Left ventricle myocardium inferior (tissue), 1 donor: ENCODE data around the gene NME3. TPM values are rescaled to one million over a fixed set of nuclear protein-coding genes. Genes with fewer than 3 reads are reported as not detected.

Experiments
- DNase-seq: peaks from one replicate; pipeline ENCODE4 v3.0.0-alpha.2; 2020
- H3K27ac ChIP-seq: fragments of 200-600 bp; replicated peaks from 2 replicates; pipeline ENCODE4 v1.8.0; 2021
- H3K27me3 ChIP-seq: fragments of 200-600 bp; 2 replicates; pipeline ENCODE4 v1.8.0; 2021; ENCODE audit warnings: low read depth
- H3K36me3 ChIP-seq: fragments of 200-600 bp; 2 replicates; pipeline ENCODE4 v1.8.0; 2021
- H3K4me1 ChIP-seq: fragments of 200-600 bp; 2 replicates; pipeline ENCODE4 v1.8.0; 2021
- H3K4me3 ChIP-seq: fragments of 200-600 bp; 2 replicates; pipeline ENCODE4 v1.8.0; 2021; ENCODE audit warnings: mild to moderate bottlenecking, moderate library complexity
- H3K9me3 ChIP-seq: fragments of 200-600 bp; replicated peaks from 2 replicates; pipeline ENCODE4 v1.8.0; 2021
- CTCF ChIP-seq: fragments of 200-600 bp; IDR thresholded peaks from 2 replicates; pipeline ENCODE4 v1.8.0; 2021; ENCODE audit warnings: antibody characterized with exemption, mild to moderate bottlenecking, borderline replicate concordance
- intact Hi-C: fragments of 100-400 bp; cut with micrococcal nuclease; formaldehyde crosslinking; loops from one replicate; pipeline ENCODE4 v1.11.0; 2022
- long read RNA-seq: library from polyadenylated mRNA; unstranded; transcript quantifications from one replicate; pipeline ENCODE4 v2.0.0, GENCODE V29; 2021
- total RNA-seq: library from RNA; stranded (reverse); fragmentation: NEBNext Ultra II Directional; extraction: Animal tissue kit (Norgen Biotek cat#: 25700); gene quantifications from one replicate; pipeline ENCODE4 v1.2.1, GENCODE V29; 2021
- donor health status: DM: no; HTN: yes; CAD: no; lungs with severe emphysema.

Gene NME3
- total RNA-seq: 37.0 TPM
- long read RNA-seq, transcript NME3-202 (3 exons, 1,014 nt): minor isoform, 5 of 34 reads
- long read RNA-seq, transcript NME3-209 (4 exons, 913 nt): minor isoform, 7 of 34 reads
- long read RNA-seq, transcript NME3-201 (5 exons, 1,069 nt): major isoform, 14 of 34 reads
- long read RNA-seq, partial matches to known transcripts: 1 of 34 reads
- long read RNA-seq, other reads (novel, unspliced or antisense): 2 of 34 reads

DNA sequence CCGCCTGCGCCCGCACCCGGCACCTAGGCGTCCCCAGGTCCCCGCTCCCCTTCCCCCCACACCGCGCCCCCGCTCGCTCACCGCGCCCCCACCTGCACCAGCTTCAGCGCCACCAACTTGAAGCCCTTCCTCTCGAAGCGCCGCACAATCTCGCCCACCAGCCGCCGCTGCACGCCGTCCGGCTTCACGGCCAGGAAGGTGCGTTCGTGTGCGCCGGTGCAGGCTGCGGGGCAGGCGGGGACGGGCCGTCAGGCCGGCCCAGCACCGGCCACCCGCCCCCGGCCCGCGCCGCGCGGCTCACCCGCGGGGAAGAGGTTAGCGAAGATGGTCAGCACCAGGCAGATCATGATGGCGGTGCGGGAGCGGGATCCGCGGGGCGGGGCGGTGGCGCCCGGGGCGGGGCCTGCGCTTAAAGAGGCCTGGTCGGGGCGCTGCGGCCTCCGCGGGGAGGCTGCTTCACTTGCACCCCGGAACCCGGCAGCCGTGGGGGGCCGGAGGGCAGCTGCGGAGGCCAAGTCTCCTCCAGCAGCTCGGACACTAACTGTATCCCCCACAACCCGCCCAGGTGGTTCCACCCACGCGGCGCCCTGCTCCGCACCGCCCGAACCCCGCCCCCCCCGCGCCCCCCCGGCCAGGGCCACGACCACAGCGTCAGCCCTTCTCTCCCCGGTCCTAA lies at the start of gene NME3:
NME3 (minus strand) TSS at position 356 of the 676 bp plus-strand sequence; CDS start at position 347, 9 bp downstream.
- Histone ChIP-seq H3K9me3 (no peaks in the 10 kb centered on the region), H3K4me1 (peaks cover 61% of the 10 kb centered on the region), H3K27ac (peak within 1 kb of the TSS; percentile 95), H3K4me3 (peak within 1 kb of the TSS; percentile 92), H3K36me3 (peaks cover 45% of the 10 kb centered on the region), H3K27me3 (no peaks in the 10 kb centered on the region)
- TF ChIP-seq CTCF: no peak
- intact Hi-C loops: no loop called here
- peak; percentile 86 for DNase-seq

DNA sequence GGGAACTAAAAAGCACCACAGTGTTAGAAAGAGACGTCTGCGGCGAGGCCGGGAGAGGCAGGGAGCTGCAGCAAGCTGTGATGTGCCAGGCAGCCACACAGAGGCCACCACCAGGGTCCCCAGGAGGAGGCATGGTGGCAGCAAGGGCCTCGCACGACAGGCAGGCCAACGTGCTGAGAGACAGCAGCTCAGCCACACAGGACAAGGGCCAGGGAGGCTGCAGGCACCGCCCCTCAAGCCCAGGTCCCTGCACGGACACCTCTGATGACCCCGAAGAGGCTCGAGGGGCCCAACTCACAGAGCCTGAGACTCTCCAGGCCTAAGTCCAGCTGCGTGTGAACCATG lies 49.6 kb upstream of the NME3 start:
- H3K36me3 ChIP-seq: peaks cover 70% of the 10 kb centered on the region

GRCh38 chr16:1820096-1820945 lies 49.0 kb upstream of the NME3 start:
- H3K36me3 ChIP-seq: peaks cover 76% of the 10 kb centered on the region
- no peaks in the 10 kb centered on the region for H3K27me3 ChIP-seq
- no peak for DNase-seq
- no peak overlapping the region for H3K4me3 ChIP-seq
- TF ChIP-seq CTCF: no peak
- intact Hi-C loops: no loop called here
- no peaks in the 10 kb centered on the region for H3K9me3 ChIP-seq
- peaks cover 22% of the 10 kb centered on the region for H3K4me1 ChIP-seq
- H3K27ac ChIP-seq: no peak overlapping the region

More for the DNA sequence above, 49.6 kb upstream of the NME3 start:
- H3K27me3 ChIP-seq: no peaks in the 10 kb centered on the region
- no peak overlapping the region for H3K4me3 ChIP-seq
- no peaks in the 10 kb centered on the region for H3K9me3 ChIP-seq
- no peak for TF ChIP-seq CTCF
- DNase-seq: no peak
- intact Hi-C loops: no loop called here
- H3K4me1 ChIP-seq: peaks cover 28% of the 10 kb centered on the region
- H3K27ac ChIP-seq: no peak overlapping the region

- no peak for DNase-seq
- Histone ChIP-seq H3K9me3 (no peaks in the 10 kb centered on the region), H3K4me3 (no peak overlapping the region), H3K4me1 (peaks cover 15% of the 10 kb centered on the region), H3K27ac (no peak overlapping the region), H3K36me3 (peaks cover 82% of the 10 kb centered on the region), H3K27me3 (no peaks in the 10 kb centered on the region)
- TF ChIP-seq CTCF: no peak
- intact Hi-C loops: no loop called here
Measured at GRCh38 chr16:1819611-1820010, 48.3 kb upstream of the NME3 start.

DNA sequence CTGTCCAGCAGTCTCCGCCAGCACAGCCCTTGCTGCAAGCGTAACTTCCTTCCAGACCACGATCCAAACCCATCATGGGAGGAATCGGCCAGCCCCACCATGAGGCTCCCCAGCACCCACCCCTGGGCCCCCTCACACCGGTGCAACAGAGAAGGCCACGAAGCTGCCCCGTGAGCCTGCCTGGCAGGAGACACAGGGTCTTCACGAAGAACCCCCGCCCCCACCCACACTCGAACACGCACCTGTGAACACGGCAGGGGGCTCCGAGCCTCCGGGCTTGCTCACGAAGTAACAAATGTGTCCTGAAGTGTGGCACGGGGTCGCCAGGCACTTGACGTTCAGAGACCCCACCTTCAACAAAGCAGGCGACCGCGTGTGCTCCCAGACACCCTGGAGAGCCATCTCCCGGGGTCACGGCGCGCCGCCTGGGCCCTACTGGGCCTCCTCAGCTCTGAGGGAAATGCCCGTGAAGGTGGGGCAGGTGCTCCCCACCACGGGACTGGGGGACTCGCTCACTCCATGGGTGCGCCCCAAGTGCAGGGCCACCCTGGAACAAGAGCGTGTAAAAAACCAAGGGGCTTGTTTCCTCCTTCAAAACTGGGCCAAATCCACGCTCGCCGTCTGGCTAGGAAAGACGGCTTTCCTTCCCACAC lies 47.7 kb upstream of the NME3 start:
- no peak for TF ChIP-seq CTCF
- Histone ChIP-seq H3K4me1 (peaks cover 9% of the 10 kb centered on the region), H3K36me3 (peaks cover 88% of the 10 kb centered on the region), H3K9me3 (no peaks in the 10 kb centered on the region), H3K4me3 (no peak overlapping the region), H3K27me3 (no peaks in the 10 kb centered on the region), H3K27ac (no peak overlapping the region)
- intact Hi-C loops: no loop called here
- no peak for DNase-seq
